HG03196 (cell line): ENCODE results near the gene PIK3R6.

Source experiments
- ATAC-seq: cut with Tn5 transposase; IDR thresholded peaks from one replicate; pipeline ENCODE4 v1.9.1; 2021; ENCODE audit not compliant: unreplicated experiment

PIK3R6 gene

DNA sequence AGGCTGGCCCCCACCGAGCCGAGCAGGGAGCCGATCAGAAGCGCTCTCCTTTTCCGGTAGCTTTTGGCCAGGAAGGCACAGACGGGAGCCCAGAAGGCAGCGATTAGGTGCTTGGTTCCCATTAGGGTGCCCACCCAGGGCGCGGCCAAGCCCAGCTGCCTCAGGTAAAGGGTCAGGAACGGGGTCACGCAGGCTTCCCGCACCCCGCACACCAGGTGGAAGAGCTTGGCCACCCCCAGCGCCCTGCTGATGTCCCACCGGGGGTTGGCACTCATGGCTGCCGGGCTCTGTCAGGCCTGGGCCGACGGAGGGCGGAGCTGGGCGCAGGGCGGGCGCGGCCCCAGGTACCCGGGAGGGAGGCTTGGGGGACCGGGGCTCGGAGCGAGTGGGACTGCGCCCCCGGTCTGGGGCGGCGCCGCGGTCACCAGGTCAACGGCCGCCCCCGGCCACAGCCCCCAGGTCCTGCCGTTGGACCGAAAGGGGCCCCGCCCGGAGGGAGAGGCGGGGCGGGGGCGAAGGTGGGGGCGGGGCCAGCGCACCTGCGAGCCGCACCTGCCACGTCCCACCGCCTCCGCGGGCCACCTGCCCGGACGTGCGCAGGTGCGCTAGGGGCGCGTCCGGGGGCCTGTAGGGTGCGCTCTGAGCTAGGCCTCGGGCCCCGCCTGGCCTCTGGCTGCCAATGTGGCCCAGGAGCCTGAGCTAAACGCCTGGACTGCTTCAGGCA, 68.5 kb downstream of the PIK3R6 start, which contains the start of gene MFSD6L:
Gene MFSD6L (minus strand): TSS at position 520 of the 724 bp plus-strand sequence. CDS start 245 bp downstream, at position 275.
- ATAC-seq, result no peak

DNA sequence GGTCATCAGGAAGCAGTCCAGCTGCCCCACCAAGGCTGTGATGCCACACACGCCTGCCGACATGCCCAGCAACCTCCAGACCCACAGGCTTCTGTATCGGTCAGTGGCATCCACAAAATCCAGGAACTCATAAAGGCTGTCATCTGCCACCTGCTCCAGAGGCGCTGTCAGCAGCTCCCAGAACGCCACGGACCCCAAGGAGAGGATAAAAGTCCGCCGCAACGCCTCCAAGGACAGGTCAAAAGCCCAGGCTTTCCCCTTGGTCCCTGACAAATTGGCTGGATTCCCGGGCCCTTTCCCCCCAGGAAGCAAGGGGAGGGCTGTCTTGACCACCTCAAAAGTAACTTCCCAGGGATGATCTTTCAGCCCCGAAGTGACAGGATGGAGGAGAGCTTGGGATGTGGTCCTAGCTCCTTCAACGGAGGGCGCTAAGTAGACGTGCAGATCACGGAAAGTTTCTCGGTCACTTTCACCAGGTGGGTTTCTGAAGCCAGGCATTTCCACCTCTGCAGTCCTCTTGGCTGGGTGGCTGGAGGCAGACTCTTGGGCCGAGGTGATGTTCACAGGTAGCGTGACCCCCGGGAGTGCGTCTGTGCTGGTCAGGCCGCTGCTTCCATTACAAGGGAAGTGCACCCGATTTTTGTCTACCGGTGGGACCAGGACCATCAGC, 69.2 kb downstream of the PIK3R6 start:
- no peak for ATAC-seq

DNA sequence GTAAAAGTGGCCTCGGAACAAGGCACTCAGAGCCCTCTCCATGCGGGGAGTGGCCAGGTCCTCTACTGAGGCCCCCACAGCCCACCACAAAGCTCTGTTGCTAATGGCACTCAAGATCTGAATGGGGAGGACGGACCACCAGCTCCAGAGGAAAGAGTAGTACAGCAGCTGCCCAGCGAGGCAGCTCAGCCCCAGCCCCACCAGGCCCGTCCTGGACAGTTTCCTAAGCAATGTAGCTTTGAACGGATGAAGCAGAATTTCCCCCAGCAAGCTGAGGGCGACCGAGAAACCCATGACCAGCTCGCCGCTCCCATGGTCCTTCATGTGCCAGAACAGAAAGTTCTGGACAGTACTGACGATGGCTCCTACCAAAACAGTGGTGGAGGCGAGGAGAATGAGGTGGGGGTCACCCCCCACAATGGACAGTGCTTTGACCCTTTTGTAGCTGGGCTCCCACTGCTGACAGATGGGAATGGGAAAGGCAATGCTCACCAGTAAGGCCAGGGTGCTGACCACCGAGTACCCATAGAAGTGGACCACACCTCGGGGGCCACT, 69.8 kb downstream of the PIK3R6 start:
- no peak for ATAC-seq

DNA sequence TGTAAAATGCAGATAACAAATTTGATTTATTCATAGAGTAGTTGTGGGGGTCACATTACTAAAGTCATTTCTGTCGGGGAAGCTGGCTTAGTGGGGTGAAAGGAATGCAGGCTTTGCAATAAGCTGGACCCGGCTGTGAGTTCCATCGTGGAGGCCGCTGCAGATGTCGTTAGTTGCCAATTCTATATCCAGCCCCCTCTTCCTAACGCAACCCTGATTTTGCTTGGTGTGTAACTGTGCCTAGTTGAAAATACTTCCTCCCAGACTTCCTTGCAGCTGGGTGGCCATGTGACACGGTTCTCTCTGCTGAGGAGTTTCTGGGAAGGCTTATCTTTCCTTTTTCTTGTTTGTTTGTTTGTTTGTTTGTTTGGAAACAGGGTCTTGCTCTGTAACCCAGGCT, 72.8 kb downstream of the PIK3R6 start:
- ATAC-seq, result no peak

DNA sequence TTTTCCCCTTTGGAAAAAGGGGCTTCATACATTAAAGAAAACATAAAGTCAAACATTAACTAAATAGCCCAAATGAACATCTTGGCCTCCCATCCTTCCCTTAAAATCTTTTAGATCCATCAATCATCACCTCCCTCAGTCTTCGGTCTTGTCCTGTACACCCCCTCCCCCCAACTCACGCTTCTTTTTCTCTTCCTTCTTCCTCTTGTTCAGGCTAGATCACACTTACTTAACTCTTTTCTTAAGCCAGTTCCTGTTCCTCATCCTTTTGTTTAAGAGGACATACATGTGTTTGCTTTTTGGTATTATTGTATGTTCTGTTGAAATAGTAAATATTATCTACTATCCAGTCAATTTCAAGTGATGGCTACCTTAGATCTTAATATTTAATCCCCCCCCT, 73.8 kb downstream of the PIK3R6 start:
- ATAC-seq, result no peak

DNA sequence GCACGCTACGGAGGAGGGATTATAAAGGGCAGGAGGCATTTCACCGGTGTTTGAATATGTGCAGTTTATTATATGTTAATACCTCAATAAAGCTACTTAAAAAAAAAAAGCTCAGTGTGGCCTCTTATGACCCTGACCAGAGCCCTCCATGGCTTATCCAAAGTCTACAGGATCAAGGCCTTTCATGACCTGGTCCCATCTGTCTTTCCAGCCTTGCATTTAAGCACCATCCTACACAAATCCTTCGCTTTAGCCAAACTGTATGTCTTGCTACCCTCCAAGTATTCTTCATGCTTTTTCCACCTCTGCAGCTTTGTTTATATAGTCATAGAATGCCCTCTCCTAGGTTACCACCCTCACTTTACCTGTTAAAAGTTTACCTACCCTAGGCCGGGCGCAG, 74.8 kb downstream of the PIK3R6 start:
- ATAC-seq, result no peak

DNA sequence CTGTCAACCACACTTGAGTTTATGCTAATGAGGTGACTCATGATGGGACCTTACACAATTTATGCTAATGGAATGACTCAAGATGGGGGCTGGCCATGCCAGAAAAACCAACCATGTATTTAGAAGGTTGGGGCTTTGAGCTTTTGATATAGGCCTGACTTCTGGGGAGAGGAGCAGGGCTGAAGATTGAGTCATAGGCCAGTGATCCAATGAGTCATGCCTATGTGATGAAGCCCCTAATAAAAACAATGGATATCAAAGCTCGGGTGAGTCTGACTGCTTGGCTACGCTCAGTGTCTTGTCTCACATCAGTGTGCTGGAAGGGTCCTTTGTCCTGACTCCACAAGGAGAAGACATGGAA, 75.6 kb downstream of the PIK3R6 start:
- no peak for ATAC-seq

DNA sequence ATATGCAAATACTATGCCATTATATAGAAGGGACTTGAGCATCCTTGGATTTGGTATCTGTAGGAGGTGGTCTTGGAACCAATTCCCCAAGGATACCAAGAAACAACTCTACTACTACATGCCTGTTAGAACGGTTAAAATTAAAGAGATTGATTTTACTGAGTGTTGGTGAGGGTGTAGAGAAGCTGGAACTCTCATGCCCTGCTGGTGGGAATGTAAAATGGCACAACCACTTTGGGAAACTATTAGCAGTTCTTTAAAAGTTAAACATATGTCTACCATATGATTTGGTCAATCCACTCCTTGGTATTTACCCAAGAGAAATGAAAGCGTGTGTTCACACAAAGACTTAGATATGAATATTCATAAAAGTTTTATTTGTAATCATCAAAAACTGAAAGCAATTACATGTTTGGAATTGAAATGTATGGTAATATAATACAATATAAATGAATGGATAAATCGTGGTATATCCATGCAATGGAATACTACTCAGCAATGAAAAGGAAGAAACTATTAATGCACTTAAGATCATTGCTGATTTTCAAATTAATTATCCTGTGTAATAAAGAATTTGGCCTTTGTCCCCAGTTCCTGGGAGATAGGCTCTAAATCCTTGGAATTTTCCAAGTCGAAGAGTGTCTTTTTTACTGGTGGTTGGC, 76.1 kb downstream of the PIK3R6 start:
- ATAC-seq, result no peak

DNA sequence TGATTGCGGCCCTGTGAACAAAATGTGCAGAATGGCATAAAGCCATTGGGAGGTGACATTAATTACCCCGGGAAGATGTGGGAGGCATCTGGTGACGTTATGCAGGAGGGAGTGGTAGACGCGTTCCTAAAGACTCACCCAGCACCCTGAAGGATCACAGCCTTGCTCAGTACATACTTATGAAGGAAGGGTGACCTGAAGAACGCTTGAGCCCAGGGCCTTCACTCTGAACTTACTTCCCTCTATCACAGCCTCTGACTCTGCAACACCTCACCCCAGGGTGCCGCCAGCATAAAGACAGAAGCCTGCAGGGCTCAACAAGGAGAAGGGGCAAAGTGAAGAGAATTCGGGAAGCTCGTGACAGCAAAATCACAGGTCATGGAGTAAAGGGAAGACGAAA, 77.7 kb downstream of the PIK3R6 start:
- no peak for ATAC-seq

DNA sequence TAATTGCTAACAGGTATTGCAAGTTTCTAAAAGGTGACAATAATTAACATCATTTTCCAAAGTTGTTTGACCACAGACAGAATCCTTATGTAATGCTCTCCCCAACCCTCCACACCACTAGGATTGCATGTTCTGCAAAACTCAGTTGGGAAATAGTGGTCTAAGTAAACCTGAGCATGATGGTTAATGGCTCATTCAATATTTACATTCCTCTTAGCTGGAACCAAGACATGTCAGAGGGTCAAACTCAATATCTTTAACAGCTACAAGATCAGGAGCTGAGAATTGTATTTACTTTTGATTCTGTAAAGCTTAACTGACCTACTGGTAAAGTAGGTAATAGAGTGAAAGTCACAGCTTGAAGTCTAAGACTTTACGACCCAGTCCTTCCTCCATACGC, 78.5 kb downstream of the PIK3R6 start:
- ATAC-seq, result no peak

DNA sequence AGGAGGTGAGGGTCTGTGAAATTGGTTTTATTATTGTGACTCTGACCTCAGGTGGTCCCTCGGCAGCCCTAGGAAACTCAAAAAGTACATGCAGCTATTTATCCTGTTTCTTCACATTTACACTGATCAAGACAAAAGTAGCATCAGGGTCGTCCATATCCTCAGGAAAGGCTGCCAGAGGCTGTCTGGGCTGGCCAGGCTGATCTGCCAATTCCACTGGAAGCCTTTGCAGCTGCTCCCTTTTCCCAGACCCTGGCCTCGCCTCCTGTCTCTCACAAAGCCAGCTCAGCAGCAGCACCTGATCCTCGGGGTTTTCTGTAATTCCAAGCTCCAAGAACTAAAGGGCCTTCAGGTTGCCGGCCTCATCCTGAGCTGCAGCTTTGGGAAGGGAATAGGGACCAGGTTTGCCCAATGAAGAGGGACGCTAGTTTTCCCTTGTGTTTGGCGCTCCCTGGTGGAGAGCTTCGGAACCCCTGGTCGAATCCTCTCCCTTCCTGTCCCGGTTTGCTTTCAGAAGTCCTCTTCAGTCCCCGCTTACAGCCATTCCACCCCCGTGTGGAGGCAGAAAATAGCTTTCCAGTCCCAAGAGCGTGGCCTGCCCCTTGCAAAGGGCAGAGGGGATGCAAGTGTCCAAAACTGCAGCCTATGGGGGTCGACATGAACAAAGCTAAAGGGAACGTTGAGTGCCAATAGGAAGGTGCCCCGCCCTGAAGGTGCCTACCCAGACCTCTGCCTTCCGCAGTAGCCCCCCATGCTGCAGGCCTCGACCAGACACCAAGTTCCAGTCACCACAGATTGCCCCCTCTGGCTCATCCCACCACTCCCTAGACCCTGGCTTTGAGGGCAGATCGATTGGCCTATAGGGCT, 81.7 kb downstream of the PIK3R6 start:
- ATAC-seq, result no peak

DNA sequence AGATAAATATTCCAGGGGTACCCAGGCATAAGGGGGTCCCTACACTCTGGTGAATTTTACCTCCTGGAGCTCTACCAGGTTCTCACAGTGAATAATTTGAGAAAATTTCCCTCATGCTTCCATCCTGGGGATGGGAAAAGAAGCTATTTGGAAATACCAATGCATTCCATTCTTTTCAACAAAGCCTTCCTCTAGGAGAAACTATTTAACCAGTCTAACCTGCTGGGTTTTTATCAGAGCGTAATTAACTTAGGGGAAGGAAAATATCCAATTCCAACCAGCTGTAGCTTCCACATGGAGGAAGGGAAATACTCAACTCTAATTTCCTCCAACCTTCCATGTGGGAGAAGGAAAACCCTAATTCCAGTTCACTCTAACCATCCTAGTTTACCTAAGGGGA, 85.3 kb downstream of the PIK3R6 start:
- no peak for ATAC-seq

DNA sequence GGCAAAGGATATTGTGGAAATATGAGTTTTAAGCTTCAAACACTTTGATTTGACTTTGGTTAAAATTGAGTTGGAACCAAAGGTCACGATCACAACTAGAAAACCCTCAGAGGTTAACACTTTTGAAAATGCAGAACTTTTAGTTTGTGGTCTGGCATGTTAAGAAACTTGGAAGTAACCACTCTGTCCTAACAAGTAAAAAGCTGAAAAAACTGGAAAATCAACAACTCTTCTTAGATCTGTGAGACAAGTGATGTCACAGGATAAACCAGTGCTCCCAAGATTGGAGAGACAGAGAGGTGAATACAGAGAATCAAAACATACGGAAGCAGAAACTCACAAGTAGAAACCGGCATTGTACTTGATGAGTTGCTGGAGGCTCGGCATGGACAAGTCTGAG, 85.7 kb downstream of the PIK3R6 start:
- no peak for ATAC-seq

DNA sequence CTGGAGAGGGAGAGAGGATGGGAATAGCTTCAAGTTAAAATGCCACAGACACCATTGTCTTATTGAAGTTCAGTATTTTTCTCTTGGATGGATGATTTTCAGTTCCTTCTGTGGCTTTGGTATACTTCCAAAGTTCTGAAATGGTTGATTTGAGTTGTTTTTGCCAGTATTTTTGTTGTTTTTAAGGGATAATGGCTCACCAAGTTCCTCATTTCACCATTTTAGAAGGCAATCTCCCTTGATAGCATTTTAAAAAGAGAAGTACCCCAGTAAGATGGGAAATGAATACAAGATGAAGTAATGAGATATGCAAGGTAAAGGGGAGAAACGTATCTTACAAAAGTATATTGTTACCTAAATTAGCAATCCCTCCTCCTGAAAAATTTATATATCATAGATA, 90.6 kb downstream of the PIK3R6 start:
- ATAC-seq, result no peak

DNA sequence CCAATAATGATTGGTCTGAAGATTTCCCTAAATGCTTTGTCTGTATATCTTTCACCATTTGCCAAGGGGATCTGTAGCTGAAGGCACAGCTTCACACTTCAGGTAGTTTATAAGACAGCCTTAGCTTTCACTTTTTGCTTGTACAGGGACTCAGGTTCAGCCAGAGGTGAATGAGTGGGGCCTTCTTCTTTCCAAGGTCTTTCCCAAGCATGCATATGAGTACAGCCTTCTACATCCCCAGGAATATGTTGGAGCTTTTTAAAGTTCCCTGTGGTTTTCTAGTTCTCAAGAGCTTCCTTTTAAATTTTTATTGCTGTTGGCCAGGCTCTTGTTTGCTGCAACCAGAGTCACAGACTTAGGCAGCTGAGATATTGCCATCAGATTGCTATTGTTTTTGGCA, 91.2 kb downstream of the PIK3R6 start:
- ATAC-seq, result no peak

DNA sequence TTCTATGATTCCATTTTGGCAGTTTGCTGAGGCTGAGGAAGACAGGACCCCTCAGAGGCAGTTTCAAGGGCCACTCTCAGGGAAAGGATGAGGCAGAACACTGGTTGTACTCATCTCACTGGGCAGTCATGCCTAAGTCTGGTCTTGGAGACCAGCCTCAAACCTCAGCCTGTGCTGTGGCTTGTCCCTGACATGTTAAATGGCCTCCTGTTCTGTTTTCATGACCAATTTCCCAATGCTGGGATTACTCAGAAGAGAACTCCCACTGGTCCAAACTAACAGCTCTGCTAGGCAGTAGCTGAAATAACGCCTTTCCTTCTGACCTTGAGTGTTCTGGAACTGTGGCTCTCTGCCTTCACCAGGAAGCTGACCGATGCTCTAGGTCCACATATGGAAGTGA, 100.7 kb downstream of the PIK3R6 start:
- ATAC-seq, result no peak

DNA sequence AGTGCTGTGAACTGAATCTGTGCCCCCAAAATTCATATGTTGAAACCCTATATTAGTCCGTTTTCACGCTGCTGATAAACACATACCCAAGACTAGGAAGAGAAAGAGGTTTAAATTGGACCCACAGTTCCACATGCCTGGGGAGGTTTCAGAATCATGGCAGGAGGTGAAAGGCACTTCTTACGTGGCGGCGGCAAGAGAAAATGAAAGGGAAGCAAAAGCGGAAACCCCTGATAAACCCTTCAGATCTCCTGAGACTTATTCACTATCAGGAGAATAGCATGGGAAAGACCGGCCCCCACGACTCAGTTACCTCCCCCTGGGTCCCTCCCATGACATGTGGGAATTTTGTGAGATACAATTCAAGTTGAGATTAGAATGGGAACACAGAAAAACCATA, 105.5 kb downstream of the PIK3R6 start:
- ATAC-seq, result no peak

DNA sequence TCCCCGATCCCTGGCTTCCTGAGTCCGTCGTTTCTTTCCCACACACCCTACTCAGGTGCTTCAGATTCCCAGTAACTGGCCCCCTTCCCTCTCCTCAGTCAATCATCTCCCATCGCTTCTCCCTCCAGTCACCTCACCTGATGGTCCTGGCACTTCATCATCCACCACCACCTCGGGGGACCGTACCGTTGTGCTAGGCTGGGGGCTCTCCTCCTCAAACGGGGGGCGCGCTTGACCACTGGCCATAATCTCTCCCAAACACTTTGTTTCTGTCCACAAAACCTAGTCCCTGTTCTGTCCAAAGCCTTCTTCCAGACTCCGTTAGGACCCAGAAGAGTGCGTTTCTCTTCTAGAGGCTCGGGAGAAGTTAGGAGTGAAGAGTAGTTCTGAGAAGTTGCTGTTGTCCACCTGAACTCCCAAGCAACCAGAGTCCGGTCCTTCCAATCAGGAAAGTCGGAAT, 109.3 kb downstream of the PIK3R6 start, which contains the start of gene SPDYE4:
Gene SPDYE4 (minus strand): TSS at position 410 of the 460 bp plus-strand sequence. CDS start 164 bp downstream, at position 246.
- ATAC-seq, result no peak

DNA sequence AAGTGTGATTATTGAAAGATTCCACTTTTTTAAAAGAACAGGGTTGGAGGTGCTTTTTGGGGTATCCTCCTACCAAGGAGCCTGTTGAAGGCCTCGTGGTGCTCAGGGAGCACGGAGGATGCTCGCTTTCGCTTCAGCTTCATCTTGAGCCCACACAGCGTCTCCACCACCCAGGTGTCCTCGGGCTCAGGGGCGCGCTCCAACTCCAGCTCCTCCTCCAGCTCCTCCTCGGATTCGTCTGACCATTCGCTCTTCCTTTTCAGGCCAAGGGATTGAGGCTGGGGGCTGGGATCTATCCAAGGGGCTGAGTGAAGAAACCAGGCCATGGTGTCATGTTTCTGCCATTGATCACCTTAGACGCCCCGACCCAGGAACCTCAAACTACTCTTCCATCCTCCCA, 110.3 kb downstream of the PIK3R6 start:
- no peak for ATAC-seq

DNA sequence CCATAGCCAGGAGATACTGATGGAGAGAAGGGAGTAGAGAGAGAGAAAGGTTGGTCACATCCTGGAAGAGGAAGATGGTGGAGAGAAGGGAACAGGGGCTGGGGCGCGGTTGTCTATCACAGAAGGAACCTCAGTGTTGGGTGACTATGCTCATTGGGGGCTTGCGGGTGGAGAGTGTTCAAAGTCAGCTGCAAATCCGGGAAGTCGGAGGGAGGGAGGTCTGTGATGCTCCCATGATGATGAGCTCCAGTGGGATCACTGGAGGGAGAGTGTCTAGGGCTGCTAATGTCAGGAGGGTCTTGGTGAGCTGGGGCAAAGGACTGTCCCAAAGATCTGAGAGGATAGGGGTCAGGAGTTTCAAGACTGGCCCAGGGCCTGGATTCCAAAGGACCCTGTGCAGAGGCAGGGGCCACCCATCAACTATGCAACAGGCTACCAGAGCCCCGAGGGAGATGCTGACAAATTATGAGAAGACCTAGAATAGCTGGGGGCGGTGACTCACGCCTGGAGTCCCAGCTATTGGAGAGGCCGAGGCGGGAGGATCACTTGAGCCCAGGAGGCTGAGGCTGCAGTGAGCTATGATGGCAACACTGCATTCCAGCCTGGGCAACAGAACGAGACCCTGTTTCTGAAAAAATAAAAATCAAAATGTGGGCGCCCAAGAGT, 111.8 kb downstream of the PIK3R6 start:
- no peak for ATAC-seq
